Left lobe of liver (tissue), 2 donors: ENCODE measurements around the gene NFATC2. TPM values are rescaled to one million over a fixed set of nuclear protein-coding genes. Genes with fewer than 3 reads are reported as not detected.
"Not testable (repeated sequence)": the region's sequence is repeated elsewhere in the genome, so short reads cannot be mapped to it uniquely, and the experiment has no call there.

Source experiments
- ATAC-seq: fragments of 200-7000 bp; cut with Tn5 transposase; one replicate; pipeline ENCODE4 v1.9.1; 2020; ENCODE audit warnings: mild to moderate bottlenecking, moderate library complexity
- DNase-seq: peaks from one replicate; pipeline ENCODE4 v3.0.0-alpha.2; 2020; ENCODE audit warnings: low spot score
- total RNA-seq: library from RNA; stranded (reverse); gene quantifications from one replicate; pipeline ENCODE4 v1.2.1, GENCODE V29; 2021
- donor health status: DM: no; HTN: no; CAD: no; lungs with moderate emphysema.
- donor health status: DM: no; HTN: yes; CAD: no.

Gene NFATC2
- total RNA-seq, 1 donor from 2014 or later: 4.6 TPM

- ATAC-seq: no peak
- DNase-seq: no peak
These were observed 27.6 kb upstream of the NFATC2 start for GRCh38 chr20:51569815-51570738.

GRCh38 chr20:51568533-51568932, 26.0 kb upstream of the NFATC2 start:
- DNase-seq, ATAC-seq: not testable (repeated sequence)

GRCh38 chr20:51567622-51568021, 25.1 kb upstream of the NFATC2 start:
- ATAC-seq (no peak), DNase-seq (no peak)

GRCh38 chr20:51566594-51566993, 24.1 kb upstream of the NFATC2 start:
- no peak for ATAC-seq
- no peak for DNase-seq

GRCh38 chr20:51565298-51566144, 23.0 kb upstream of the NFATC2 start:
- DNase-seq: no peak
- ATAC-seq: no peak

- peak; percentile 49 for DNase-seq
- peak; percentile 43 for ATAC-seq
These were observed 21.2 kb upstream of the NFATC2 start for GRCh38 chr20:51563486-51564332.

- no peak for ATAC-seq
- peak; percentile 47 for DNase-seq
These were observed 20.6 kb upstream of the NFATC2 start for GRCh38 chr20:51563174-51563485.

- DNase-seq: peak; percentile 57
- peak; percentile 78 for ATAC-seq
These were observed 20.0 kb upstream of the NFATC2 start for GRCh38 chr20:51562332-51563173.

GRCh38 chr20:51562027-51562331, 19.5 kb upstream of the NFATC2 start:
- DNase-seq (no peak), ATAC-seq (no peak)

GRCh38 chr20:51560550-51561307, 18.2 kb upstream of the NFATC2 start:
- DNase-seq: no peak
- ATAC-seq: no peak

GRCh38 chr20:51560042-51560441, 17.5 kb upstream of the NFATC2 start:
- DNase-seq (no peak), ATAC-seq (no peak)

GRCh38 chr20:51554538-51555165, 12.1 kb upstream of the NFATC2 start:
- ATAC-seq: no peak
- DNase-seq: no peak

GRCh38 chr20:51553897-51554486, 11.5 kb upstream of the NFATC2 start:
- ATAC-seq: no peak
- DNase-seq: no peak

- ATAC-seq (no peak), DNase-seq (no peak)
These were observed 8.7 kb upstream of the NFATC2 start for GRCh38 chr20:51551186-51551585.

GRCh38 chr20:51549474-51549873, 7.0 kb upstream of the NFATC2 start:
- no peak for DNase-seq
- no peak for ATAC-seq

GRCh38 chr20:51547951-51548350, 5.4 kb upstream of the NFATC2 start:
- no peak for DNase-seq

GRCh38 chr20:51545515-51545914, 3.0 kb upstream of the NFATC2 start:
- no peak for ATAC-seq
- no peak for DNase-seq

More at GRCh38 chr20:51547951-51548350, 5.4 kb upstream of the NFATC2 start:
- no peak for ATAC-seq

GRCh38 chr20:51543422-51543788, 886 bp upstream of the NFATC2 start:
- ATAC-seq (no peak), DNase-seq (no peak)
